Head of caudate nucleus (tissue), 42 donors: ENCODE data around the gene USH2A.

Experiments
- DNase-seq, 42 donors: peaks; one replicate each; pipeline versions ENCODE4 v3.0.0 to v3.0.0-alpha.2; 2020 to 2021; ENCODE audit warnings: mixed read lengths in 7 of 42
- intact Hi-C: fragments of 100-400 bp; cut with DNase I; formaldehyde crosslinking; loops from one replicate; pipeline ENCODE4 v1.15.0; 2022

Gene USH2A

DNA sequence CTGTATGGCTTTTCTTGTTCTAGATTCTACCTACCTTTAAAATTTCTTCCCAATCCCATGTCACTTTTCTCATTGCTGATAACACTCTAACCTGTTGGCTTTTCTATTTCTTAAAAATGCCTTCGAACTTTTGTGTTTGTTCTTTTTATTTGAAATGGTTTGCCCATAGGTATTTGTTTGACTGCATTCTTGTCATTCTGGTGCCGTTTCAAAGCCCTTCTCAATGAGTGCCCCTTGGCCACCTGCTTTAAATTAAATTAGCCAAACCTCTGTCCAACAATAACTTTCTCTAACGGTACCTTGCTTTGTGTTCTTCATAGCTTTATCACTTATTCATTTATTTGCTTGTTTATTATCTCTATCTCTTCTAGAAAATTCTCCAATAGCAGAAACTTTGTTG, 817.2 kb downstream of the USH2A start:
- intact Hi-C loops, result no loop called here

DNA sequence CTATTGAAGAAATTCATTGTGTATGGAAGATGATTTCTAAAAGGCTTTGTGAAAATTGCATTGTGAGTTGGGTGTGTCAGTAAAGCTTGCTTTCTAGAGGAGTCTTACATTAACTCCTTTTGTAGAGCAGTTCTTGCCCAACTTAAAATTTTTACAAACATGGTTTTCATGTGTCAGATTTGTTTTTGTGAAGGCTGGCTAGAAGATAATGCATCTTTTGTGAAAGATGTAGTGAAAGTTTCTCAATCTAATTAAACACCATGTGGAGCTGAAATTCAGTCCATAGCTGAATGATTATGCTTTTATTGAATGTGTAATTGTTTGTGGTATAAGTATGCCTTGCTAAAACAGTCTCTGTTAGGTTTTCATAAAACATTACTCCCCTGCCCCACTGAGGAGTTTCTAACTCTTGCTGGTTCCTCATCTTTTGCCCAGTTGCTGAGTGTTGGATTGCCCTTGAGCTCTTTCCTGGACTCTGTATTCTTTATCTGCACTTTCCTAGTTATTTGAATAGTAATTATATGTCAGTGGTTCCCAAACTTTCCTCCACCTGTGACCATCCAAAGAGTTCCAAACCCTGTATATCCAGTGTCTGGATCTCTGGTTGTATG, 818.1 kb downstream of the USH2A start:
- DNase-seq, result no peak

More for the DNA sequence above, 817.2 kb downstream of the USH2A start:
- DNase-seq, result no peak

GRCh38 chr1:215603319-215603718, 819.9 kb downstream of the USH2A start:
- DNase-seq, result no peak
- intact Hi-C loops, result no loop called here

More for the DNA sequence above, 818.1 kb downstream of the USH2A start:
- intact Hi-C loops, result no loop called here

- no peak for DNase-seq
- intact Hi-C loops, result no loop called here
These were observed 822.0 kb downstream of the USH2A start for GRCh38 chr1:215601276-215601675.

DNA sequence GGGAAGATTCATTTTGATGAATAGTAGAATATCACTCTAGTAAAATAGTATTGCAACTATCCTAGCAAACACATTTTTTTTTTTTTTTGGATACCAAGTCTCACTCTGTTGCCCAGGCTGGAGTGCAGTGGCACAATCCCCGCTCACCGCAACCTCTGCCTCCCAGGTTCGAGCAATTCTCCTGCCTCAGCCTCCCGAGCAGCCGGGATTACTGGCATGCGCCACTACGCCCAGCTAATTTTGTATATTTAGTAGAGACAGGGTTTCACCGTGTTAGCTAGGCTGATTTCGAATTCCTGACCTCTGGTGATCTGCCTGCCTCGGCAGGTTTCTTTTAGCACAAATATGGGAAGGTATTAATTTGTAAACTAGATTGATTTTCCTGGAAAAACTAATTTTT, 822.4 kb downstream of the USH2A start:
- intact Hi-C loops, result no loop called here
- DNase-seq, result no peak

DNA sequence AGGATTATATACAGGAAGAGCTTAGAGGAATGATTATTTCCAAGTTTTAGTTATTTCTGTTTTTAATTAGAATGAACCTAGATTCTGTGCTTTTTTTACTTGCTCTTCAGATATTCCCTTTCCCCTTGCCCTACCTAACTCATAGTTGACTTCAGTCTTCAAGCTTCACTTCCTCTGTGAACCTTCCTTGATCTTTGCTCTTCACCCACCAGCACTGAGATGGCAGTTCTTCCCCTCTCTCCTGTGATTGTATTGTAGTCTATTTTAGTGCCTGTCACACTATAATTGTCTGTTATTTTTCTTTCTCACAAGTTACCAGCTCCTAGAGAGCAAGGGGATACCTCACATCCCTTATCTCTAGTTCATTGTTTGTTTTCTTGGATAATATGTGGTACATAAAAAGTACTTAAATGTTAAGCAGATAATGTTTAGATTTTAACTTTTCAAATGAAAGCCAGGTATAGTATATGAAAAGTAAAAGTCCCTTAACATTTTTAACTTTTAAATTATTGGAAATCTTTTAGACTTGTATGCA, 822.9 kb downstream of the USH2A start:
- no peak for DNase-seq
- intact Hi-C loops, result no loop called here

DNA sequence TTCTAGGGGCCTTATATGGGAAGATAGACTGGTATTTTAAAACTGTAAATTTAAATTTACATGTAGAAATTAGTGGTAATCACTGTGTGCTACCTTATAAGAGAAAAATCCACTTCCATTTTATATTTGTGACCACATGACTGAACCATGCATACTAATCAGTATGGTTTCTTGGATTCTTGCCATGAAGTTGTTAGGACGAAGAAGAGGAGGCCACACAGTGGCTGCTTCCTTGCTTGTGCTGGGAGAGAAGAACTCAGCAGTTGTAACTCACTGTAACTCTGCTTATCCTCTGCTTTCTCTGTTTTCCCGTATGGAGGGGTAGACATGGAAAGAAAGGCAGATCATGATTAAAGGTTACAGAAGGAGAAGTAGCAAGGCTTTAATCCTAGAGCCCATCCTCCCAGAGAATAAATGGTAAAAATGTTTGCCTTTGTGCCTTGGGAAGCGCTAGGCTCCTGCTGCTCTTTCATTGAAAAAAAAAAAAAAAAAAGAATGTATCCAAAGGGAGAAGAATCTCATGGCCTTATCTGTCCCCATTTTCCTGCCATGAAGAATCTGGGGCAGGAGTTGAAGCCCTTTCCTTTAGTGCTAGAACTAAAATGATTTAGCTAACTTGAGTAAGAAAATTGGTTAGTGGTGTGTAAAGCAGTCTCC, 823.7 kb downstream of the USH2A start:
- intact Hi-C loops, result no loop called here
- DNase-seq, result no peak

GRCh38 chr1:215597961-215598360, 825.3 kb downstream of the USH2A start:
- intact Hi-C loops, result no loop called here
- DNase-seq, result no peak

DNA sequence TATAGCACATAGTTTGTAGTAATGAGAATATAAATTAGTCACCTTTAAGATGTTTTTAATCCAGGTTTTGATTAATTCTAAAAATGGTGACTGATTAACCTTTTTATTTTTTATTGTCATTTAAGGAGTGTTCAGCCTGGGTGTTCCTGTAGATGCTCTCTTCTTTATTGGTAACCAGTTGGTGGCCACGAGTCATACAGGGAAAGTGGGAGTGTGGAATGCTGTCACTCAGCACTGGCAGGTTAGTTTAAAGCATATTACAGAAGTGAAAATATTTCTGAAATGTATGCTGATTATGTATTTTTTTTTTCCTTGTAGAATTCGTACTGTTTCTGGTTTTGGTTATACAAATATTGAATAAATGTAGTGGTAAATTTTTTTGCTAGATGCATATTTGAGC, 828.0 kb downstream of the USH2A start:
- DNase-seq, result no peak
- intact Hi-C loops, result no loop called here

DNA sequence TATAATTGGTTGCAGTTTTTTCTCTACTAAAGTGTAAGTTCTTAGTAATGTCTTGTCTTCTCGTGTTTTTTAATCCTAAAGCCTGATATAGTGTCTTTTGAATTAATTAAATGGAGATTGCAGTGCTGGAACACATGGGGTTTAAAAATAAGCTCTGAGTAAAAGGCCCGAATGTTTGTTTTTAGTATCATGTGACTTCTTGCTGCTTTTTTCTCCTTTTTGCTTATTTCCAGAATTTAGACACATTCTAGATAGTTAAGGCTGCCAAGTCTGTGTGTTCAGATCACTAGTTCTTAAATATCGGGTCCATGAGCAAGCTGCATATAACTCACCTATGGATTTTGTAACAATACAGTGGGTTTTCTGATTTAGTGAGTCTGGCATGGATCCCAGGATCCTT, 828.6 kb downstream of the USH2A start:
- intact Hi-C loops, result no loop called here
- DNase-seq, result no peak

GRCh38 chr1:215590779-215591491, 832.3 kb downstream of the USH2A start:
- intact Hi-C loops, result no loop called here
- no peak for DNase-seq

DNA sequence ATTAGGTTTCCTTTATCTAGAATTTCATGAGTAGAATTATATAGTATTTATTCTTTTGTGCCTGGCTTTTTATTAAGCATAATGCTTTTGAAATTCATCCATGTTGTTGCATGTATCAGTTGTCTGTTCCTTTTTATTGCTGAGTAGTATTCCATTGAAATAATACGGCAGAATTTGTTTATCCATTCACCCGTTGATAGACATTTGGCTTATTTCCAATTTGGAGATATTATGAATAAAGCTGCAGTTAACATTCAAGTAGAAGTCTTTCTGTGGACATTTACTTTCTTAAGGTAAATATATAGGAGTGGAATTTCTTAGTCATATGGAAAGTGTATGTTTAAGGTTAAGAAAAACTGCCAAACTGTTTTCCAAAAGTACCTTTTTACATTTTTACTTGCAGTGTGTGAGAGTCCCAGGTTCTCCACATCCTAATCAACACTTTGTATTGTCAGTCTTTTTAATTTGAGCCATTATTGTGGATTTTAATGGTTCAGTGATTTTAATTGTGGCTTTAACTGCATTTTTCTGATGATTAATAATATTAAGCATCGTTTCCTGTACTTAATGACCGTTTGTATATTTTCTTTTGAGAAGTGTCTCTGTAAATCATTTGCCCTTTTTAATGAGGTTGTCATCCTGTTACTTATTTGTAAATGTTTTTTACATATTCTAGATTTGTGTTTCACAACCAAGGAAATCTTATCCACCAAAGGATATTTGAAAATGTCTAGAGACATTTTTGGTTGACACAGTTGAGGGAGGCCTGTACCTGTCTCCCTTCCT, 833.4 kb downstream of the USH2A start:
- DNase-seq, result no peak
- intact Hi-C loops, result no loop called here

DNA sequence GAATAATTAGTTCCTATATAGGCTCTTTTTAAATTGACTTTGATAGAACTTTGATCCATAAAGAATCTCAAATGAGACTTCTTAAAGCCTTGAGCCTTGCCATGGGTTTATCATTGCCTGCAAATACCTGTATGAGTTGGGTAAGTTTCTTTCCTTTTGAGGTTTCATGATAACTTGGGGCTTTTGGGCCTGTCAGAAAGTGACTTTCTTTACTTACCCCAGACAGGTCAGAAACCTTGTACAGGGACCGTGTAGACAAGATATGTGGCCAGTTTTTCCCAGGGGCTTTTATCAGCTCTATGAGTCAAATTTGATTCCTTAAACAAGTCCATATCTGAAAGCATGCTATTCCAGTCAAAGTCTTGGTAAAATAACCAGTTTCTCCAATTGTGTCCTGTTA, 838.9 kb downstream of the USH2A start:
- intact Hi-C loops, result no loop called here
- DNase-seq, result no peak

GRCh38 chr1:215583185-215583749, 840.0 kb downstream of the USH2A start:
- no peak for DNase-seq
- intact Hi-C loops, result no loop called here

- intact Hi-C loops, result no loop called here
- DNase-seq, result no peak
These were observed 841.4 kb downstream of the USH2A start for GRCh38 chr1:215581896-215582295.
